Bone marrow (tissue), 2 donors: Measurements from ENCODE around the gene UCP2.
"Not testable (repeated sequence)": the region's sequence is repeated elsewhere in the genome, so short reads cannot be mapped to it uniquely, and the experiment has no call there.

Experiments used
- DNase-seq, 2 donors: peaks; one replicate each; lab custom pipeline; 2025; lab: John Stamatoyannopoulos, UW

UCP2 gene

DNA sequence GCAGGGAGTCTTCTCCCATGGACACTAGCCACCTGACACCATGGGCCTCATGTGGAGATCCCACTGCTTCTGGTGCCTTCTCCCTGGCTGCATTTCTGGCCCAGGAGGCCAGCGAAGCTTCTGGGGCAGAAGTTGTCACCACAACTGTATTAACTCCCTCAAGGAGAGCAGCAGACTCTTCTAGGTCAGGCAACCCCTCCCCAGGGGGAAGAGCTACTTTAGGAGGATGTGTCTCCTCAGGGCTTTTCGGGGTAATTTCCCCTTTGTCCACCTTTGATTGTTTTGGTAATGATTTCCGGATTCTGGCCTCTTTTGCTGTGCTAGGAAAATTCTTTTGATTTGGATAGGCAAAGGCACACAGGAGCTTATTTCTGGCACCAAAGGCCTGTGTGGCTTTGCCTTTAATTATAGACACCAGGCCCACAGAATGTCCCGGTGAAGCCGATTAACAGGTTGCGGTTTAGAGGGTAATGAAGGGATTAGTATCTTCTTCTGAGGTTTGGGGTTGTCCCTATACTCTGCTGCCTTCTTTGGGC, 8.9 kb upstream of the UCP2 start:
- no peak for DNase-seq

DNA sequence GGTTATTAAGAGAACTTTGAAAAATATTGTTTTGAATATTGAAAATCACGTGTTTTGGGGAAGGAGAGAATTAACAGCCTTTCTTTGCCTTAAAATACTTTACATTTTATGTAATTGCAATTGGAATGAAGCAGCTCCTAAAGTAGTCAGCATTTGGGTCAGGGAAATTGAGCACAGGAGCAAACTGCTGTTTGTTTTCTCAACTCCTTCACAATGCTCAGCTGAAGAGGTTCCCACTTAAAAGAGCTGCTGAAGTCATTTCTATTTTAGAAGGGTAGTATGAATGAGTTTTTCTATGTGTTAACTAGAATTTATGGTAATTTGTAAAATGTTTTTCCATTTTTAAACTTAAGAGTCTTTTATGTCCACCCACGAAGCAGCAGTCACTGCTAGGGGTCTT, 8.1 kb upstream of the UCP2 start:
- DNase-seq, result no peak

DNA sequence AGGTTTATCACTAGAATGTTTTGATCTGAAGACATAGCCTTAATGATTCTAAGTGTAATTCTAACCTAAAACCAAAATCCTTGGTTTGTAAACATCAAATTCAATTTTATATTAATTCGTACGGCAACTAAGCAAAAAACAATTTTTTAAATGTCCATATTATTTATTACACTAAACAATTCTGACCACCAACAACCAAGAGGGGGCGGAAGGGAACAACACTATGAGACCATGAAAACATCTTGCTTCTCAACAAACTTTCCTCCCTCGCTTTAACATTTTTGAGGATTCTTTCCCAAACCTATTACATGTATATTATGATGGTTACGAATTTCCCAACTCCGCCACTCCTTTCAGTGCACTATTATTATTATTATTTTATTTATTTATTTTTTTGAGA, 6.5 kb upstream of the UCP2 start:
- no peak for DNase-seq

DNA sequence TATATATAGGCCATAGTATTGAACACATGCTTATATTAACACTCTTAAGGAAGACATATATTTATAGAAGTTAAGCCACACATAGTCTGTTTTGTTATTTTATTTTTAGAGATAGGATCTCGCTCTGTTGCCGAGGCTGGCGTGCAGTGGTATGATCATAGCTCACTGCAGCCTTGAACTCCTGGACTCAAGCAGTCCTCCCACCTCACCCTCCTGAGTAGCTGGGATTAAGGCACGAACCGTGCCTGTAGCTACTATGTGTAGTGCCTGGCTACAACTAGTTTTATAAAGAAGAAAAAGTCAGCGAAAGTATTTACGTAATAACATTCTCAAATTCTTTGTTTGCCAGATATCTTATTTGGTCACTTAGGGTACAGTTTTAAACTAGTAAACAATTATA, 5.6 kb upstream of the UCP2 start:
- no peak for DNase-seq

DNA sequence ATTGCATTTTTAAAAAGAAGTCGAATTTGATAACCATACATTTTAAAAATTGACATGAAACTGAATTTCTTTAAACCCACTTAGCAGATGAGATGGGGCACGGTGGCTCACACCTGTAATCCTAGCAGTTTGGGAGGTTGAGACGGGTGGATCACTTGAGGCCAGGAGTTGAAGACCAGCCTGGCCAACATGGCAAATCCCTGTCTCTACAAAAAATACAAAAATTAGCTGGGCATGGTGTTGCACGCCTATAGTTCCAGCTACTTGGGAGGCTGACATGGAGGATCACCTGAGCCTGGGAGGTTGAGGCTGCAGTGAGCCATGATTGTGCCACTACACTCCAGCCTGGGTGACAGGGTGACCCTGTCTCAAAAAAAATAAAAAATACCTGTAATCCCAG, 3.0 kb upstream of the UCP2 start:
- DNase-seq, result not testable (repeated sequence)

DNA sequence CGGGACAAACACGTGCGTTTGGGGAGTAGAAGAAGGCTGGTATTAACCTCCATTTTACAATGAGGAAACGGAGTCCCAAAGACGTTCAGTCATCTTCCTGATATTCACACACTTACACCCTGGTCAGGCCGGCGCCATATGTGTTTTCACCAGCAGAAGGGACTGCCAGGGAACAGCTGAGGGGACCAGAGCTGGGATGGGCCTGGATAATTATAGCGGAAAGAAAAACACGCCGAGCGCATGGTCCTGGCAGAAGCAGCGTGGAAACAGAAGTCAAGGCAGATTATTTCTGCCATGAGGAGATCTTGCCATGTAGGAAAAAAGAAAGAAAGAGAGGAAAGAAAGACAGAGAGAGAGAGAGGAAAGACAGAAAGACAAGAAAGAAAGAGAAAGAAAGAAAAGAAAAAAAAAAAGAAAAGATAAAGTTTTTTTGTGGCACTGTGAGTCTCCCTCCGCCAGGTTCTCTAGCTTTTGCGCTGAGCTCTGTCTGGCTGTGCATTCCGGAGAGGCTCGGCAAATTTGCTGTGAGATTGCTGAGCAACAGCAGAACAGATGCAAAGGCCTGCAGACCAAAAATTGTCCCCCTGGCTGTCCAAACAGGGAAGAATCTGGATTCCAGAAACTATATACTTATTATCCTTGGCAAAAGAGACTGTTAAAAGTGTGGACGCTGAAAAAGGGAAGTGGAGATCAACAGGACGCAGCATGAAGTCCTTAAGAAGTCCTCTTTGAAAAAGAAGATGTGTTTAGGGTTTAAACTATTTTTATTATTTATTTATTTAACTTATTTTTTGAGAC, 1.3 kb upstream of the UCP2 start:
- DNase-seq, result peak in 1 of 2 donors; percentile 43

DNA sequence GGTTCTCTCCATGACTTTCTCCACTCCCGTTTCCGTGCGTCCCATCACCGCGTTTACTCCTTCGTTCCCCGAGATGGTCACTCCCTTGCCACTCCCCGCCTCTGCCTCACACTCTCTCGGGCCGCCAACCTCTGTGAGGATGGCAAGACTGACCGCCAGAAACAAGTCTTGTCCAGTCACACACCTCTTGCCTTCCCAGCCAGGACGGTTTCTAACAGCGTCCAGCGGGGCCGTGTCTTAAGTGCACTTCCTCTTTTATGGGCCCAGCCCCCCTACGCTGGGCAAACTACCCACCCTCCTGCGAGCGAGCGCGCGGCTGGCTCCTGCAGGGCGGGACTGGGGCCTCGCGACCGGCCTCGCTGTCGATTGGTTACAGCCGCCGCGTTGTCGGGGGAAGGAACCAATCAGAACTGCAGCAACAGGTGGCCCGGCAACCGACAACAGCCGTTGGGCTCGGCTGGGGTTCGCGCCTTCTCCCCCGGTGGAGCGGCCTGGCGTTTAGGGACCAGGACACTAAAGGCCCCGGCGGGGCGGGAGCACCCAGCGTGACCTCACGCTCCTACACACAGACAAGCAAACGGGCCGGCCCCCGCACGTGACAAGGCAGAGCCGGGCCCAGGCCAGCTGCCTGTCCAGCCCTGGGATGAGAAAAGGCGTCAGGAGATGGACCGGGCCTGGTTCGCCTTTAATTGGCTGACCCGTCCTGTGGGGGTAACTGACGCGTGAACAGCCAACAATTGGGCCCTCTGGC, 522 bp upstream of the UCP2 start:
- DNase-seq, result peak; percentile 80 to 94

DNA sequence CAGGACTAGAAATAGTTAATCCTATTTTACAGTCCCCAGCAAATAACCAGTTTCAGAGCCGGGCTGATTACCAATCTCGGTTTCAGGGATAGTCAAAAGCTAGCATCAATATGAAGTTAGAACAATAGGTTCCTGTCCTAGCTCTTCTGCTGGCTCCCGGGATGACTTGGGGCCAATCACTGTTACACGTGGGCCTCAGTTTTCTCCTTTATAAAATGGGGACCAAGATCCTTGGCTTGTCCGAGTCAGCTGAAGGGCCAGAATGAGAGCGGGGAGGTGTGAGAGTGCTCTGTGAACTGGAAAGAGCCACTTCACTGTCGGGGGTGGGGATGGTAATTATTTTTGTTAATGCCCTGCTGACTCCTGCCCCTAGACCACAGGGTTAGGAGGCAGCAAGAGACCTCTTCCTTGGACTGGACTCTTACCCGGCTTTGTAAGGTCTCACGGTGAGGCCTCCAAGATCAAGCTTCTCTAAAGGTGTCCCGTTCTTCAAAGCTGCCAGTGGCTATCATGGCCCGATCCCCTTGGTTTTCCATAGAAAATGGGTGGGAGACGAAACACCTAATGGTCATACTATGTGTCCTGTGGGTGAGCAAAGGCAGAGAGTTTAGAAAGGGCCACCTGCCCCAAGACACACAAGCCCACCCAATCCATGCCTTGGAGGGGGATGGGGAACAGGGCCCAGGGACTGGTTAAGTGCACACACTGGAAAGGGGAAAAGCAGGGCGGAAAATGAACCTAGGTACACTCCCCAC, 1.4 kb downstream of the UCP2 start:
- no peak for DNase-seq

DNA sequence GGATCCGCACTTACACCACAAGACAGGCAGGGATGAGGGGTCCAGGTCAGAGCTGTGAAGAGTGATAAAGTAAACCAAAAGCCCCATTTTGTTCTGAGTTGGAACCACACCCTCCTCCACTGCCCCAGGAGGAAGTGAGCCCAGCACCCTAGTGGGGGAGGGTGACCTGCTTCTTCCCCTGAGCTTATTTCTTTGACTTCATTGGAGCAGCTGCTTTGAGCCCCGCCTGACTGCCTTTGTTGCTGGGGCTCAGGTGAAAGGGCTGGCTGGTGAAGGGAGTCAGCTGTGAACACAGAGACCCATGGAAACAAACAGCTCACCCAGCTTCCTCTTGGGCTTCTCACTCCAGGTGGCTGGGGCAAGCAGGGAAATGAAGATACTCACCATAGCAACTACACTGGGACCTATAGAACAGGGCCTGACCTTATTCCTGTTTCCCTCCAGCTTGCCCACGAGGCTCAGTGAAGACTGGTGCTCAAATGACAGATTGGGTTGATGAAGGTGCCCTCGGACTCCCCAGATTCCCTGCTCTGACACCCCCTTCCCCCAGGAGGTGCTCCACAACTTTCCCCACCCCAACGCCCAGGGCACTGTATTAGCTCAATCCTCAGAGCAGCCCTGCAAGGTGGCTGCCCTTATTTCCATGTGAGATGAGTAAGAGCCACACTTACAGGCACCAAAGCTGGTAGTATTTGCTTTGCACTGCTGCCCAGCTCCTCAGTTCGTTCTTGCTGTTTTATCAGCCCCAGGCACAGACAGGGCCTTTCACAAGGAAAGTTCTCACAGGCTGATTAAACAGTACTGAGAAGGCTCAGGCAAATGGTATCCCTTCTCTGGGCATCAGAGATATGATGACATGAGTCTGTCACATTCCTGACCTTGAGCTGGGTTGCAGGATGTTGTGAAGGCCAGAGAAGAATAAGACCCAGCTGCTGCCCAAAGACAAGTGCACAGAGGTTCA, 2.4 kb downstream of the UCP2 start:
- DNase-seq, result peak in 1 of 2 donors; percentile 51

DNA sequence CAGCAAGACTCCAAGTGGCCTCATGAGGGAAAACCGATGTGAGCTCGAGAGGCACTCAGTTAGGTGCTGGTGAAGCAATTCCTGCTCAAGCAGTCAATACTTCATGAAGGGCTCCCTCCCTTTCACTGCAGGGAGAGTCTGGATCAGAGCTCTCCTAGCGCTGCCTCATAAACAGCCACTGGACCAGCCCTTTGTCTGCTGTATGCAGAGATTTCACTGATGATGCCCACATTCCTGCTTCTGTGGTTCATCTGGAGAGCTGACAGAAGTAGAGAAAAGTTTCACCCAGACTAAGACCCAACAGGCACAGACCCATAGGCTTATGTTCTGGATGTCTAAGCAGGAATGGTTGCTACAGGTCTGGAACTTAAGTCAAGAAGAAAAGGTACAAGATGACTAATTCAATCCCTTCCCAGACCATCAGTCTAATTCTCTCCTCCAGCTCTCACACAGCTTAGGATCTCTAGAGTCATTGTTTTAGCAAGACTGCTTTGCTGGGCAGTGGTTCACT, 4.0 kb downstream of the UCP2 start:
- no peak for DNase-seq

DNA sequence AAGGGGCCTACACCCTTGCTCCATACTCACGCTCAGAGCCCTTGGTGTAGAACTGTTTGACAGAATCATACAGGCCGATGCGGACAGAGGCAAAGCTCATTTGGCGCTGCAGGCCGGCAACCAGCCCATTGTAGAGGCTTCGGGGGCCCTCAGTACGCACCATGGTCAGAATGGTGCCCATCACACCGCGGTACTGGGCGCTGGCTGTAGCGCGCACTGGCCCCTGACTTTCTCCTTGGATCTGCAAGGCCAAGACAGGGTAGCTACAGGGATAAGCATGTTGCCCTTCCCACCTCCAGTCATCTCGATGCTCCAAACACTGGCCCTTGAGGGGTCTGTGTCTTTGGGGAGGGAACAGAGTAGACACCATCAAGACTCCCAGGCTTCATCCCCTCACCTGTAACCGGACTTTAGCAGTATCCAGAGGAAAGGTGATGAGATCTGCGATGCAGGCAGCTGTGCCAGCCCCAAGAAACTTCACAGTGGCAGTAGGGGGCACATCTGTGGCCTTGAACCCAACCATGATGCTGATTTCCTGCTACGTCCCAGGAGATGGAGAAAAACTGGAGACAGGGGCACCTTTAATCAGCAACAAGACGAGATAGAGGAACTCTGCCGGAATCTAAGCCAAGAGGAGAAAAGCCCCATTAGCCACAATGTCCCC, 4.7 kb downstream of the UCP2 start:
- no peak for DNase-seq

DNA sequence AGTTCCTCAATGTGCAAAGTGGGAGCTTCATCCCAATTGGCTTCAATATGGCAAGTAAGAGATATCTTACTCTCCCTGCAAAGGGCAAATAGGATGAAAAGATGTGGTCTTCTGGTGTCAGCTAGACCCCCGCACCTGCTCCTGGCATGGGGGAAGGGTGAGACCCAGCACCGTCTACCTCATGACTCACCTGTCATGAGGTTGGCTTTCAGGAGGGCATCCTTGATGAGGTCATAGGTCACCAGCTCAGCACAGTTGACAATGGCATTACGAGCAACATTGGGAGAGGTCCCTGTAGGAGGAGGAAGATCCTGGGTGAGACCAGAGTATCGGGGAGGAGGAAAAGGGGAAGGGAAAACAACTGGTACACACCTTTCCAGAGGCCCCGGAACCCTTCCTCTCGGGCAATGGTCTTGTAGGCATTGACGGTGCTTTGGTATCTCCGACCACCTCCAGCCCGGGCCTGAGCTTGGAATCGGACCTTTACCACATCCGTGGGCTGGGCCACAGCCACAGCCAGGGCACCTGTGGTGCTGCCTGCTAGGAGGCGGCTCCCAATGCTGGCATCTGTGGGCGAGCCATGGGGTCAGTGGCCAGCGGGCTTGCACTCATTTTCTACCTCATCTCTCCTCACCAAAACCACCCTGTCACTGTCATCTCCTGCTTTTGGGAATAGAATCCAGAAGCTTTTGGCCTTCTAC, 6.0 kb downstream of the UCP2 start:
- no peak for DNase-seq

DNA sequence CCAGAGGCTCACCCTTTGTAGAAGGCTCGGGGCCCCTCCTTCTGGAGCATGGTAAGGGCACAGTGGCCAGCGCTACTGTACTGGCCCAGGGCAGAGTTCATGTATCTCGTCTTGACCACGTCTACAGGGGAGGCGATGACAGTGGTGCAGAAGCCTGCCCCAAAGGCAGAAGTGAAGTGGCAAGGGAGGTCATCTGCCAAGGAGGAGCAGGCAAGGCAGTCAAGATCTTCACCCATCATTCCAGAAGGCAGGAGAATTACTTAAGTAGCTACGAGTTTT, 7.2 kb downstream of the UCP2 start:
- DNase-seq, result no peak

DNA sequence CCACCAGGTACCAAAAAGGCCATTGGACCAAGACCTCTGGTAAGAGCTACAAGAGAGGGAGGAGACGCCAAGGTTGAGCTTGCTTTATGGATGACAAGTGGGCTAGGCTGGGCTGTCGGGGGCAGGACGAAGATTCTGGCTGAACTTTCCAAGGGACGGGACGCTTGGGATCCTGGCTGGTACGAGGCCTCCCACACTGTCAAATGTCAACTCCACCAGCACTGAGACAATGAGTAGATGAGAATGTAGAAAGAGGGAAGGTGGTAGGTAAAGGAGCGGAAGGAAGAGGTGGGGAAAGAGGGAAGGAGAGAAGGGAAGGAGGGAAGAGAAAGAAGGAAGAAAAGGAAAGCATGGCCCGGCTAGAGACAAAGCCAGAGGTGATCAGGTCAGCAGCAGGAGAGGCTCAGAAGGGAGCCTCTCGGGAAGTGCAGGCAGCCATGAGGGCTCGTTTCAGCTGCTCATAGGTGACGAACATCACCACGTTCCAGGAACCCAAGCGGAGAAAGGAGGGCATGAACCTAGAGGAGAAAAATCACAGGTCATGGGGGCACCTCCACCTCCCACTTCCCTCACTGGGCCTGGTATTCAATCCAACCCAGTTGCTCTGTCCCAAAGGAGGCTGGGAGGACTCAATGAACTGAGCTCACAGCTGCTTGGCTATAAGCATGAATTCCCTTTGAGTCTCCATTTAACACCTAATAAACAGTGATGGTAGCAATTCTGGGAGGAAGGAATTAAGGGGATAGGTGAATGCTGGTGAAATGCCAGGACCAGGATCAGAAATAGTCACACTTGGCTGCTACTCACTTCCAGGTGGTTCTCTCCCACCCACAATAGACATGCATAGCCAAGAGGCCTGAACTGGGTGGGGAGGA, 7.8 kb downstream of the UCP2 start:
- no peak for DNase-seq

DNA sequence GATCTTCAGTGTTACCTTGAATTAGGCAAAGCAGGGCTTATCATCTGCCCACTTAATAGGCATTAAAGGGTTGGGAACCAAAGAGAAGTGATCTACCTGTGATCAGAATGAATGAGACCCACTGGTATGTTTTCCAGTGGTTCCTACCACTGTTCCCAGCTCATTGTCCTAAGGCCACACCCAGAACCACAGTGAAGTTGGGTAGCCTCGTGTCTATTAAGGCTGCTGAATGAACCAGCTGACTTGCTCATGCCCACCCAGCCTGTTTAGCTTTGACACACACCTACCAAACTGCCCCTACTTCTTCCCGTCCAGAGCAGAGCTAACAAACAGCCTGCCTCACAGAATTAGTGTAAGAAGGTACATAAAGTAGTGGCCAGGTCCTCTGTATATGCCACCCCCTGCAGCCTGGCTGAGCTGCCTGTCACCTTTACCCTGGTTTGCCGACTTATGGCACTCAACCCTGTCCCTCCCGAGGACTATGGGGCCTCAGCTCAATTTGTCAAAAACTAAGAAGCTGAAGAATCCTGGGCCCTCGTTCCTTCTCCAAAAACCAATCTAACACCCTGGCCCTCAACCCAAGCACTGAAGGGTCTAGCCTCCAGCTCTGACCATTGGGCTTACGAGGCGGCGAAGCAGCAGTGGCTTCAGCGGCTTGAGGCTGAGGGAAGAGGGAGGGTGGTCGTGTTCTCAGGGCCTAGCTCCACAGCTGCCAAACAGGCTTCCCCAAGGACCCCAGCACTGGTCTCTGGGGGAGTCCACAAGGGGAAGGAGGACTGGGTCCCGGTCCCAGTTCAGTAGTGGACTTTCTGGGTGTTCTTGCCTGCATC, 9.8 kb downstream of the UCP2 start:
- no peak for DNase-seq

DNA sequence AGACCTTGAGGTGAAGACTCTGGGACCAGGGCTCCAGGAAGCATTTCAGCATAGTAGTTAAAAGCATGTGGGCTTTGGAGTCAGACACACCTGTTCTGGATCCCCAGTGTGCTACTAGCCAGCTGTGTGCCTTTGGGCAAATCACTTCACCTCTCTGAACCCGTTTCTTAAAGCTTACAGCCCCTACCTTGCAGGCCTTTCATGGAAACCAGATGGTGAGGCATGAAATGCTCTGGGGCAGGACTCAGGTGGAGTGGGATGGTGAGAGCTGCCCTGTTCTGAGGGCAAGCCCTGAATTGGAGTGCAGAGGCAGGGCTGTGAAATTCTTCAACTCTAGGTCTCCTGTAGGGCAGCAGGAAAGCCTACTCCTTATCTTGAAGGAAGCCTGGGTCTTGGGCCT, 10.5 kb downstream of the UCP2 start:
- DNase-seq, result no peak

DNA sequence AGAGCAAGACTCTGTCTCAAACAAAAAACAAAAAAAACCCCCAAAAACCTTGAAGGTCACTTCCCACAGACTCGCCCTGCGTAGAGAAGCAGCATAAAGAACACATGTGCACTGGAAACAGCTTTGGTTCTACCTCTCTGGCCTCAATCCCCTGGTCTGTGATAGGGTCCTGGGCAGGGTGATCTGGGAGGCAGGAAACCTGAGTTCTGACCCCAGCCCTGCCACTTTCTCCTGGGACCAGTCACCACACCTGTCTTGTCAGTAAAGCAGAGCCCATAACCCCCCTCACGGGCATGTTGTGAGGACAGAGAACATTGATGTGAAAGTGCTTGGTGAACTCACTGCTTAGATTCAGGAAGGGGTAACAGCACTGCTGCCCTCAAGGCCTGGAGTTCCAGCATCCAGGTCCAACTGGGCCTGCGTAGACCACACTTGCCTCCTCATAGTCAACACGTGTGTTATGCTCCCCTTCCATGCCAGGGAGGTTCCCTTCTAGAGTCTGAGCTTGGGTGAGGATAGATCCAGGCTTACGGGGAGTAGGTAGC, 11.4 kb downstream of the UCP2 start:
- no peak for DNase-seq
